K562 (cell line): Measurements from ENCODE around the gene LAMA3. TPM values are rescaled to one million over a fixed set of nuclear protein-coding genes. Genes with fewer than 3 reads are reported as not detected.

Source experiments
- ATAC-seq: fragments of 200-7000 bp; cut with Tn5 transposase; 3 replicates; pipeline ENCODE4 v1.9.1; 2020; ENCODE audit warnings: moderate library complexity
- BruUV-seq: library from RNA; stranded (reverse); fragments of 400-500 nt; replicated peaks from 2 replicates; lab custom pipeline; 2021; lab: Mats Ljungman, UMichigan
- CTCF ChIA-PET: fragments of 300-600 bp; formaldehyde crosslinking; extraction: SDS; loops from one replicate; lab custom pipeline; 2021; ENCODE audit warnings: low intra/inter-chr PET ratio; lab: Yijun Ruan, JAX
- POLR2A ChIA-PET: fragments of 300-600, 350-650 bp; sonication (Branson Sonifier 250); formaldehyde crosslinking; extraction: SDS; loops from one replicate; lab custom pipeline; 2021; ENCODE audit warnings: antibody characterized with exemption, inconsistent platforms; lab: Yijun Ruan, JAX
- DNase-seq, 4 experiments: peaks; one replicate each; pipeline versions ENCODE4 v3.0.0 to v3.0.0-alpha.2; 2011 to 2018; ENCODE audit warnings: low spot score in 3 of 4, mixed read lengths in 3 of 4; ENCODE audit errors: extremely low read depth in 1 of 4
- FAIRE-seq: peaks from 2 replicates; lab custom pipeline; 2011; peaks lifted over from hg19 to GRCh38; lab: Jason Lieb, UNC
- H2AFZ ChIP-seq: 2 replicates; pipeline ENCODE4 v1.6.0; 2011; ENCODE audit warnings: low read depth, low read length, control low read depth, inconsistent platforms
- H3K27ac ChIP-seq: fragments of 200-600 bp; 3 replicates; pipeline ENCODE4 v1.8.0; 2011; ENCODE audit warnings: low read depth, mild to moderate bottlenecking, control low read depth, inconsistent platforms, low read length, moderate library complexity, mixed read lengths; ENCODE audit errors: extremely low read depth
- H3K27me3 ChIP-seq, 2 experiments: fragments of 300-600 bp in 1 of 2; 2 replicates in 1 of 2; 3 replicates in 1 of 2; pipeline versions ENCODE4 v1.6.0 to v1.8.0; 2011; ENCODE audit warnings: inconsistent platforms in 2 of 2, low read length in 2 of 2, mild to moderate bottlenecking in 1 of 2, mixed read lengths in 1 of 2, moderate library complexity in 1 of 2; ENCODE audit not compliant: control insufficient read depth in 2 of 2, insufficient read depth in 2 of 2
- H3K36me3 ChIP-seq: fragments of 300-600 bp; 3 replicates; pipeline ENCODE4 v1.8.0; 2011; ENCODE audit warnings: mild to moderate bottlenecking, low read length, inconsistent platforms; ENCODE audit not compliant: control insufficient read depth, insufficient read depth
- H3K4me1 ChIP-seq, 2 experiments: fragments of 200-600 bp in 1 of 2; replicated peaks in 1 of 2; 2 replicates in 1 of 2; 3 replicates in 1 of 2; pipeline versions ENCODE4 v1.5.1 to v1.8.0; 2011; ENCODE audit warnings: inconsistent platforms in 2 of 2, low read length in 2 of 2, mild to moderate bottlenecking in 1 of 2, mixed read lengths in 1 of 2, moderate library complexity in 1 of 2; ENCODE audit not compliant: control insufficient read depth in 2 of 2, insufficient read depth in 2 of 2
- H3K4me2 ChIP-seq: 2 replicates; pipeline ENCODE4 v1.6.1; 2011; ENCODE audit warnings: low read length, control low read depth, inconsistent platforms, mixed read lengths; ENCODE audit not compliant: insufficient read depth
- H3K4me3 ChIP-seq: fragments of 200-600 bp; sonication (generic), shearing (Covaris generic); 2 replicates; pipeline ENCODE4 v1.5.1; 2016; ENCODE audit warnings: control low read depth, inconsistent platforms
- H3K79me2 ChIP-seq: fragments of 200-600 bp; 3 replicates; pipeline ENCODE4 v1.8.0; 2011; ENCODE audit warnings: low read length, inconsistent platforms; ENCODE audit not compliant: control insufficient read depth, insufficient read depth
- H3K9ac ChIP-seq, 2 experiments: 2 replicates each; pipeline versions ENCODE4 v1.6.0 to v1.6.1; 2011; ENCODE audit warnings: low read depth in 2 of 2, low read length in 2 of 2, control low read depth in 1 of 2, inconsistent platforms in 1 of 2, mild to moderate bottlenecking in 1 of 2, mixed read lengths in 1 of 2; ENCODE audit not compliant: insufficient read depth in 1 of 2
- H3K9me1 ChIP-seq: one replicate; pipeline ENCODE4 v1.6.0; 2011; ENCODE audit warnings: inconsistent platforms, mild to moderate bottlenecking, low read length, moderate library complexity; ENCODE audit not compliant: control insufficient read depth, insufficient read depth
- H3K9me3 ChIP-seq: replicated peaks from 2 replicates; pipeline ENCODE4 v1.5.1; 2011; ENCODE audit warnings: low read depth, low read length, inconsistent platforms; ENCODE audit not compliant: control insufficient read depth, insufficient read depth
- H4K20me1 ChIP-seq: replicated peaks from 2 replicates; pipeline ENCODE4 v1.6.1; 2011; ENCODE audit warnings: low read length, inconsistent platforms, mixed read lengths; ENCODE audit not compliant: control insufficient read depth, insufficient read depth
- ATF2 ChIP-seq: sonication (generic); formaldehyde crosslinking; IDR thresholded peaks from 2 replicates; pipeline ENCODE4 v1.8.1; 2022; ENCODE audit warnings: missing genetic modification reagents
- CBX2 ChIP-seq: fragments of 200-600 bp; sonication (generic); IDR thresholded peaks from one replicate; pipeline ENCODE4 v1.6.1; 2012; ENCODE audit warnings: mild to moderate bottlenecking, low read length, inconsistent platforms; ENCODE audit not compliant: insufficient read depth, poor library complexity, severe bottlenecking
- ELF1 ChIP-seq: fragments of 200-800 bp; sonication (Bioruptor generic); IDR thresholded peaks from 2 replicates; pipeline ENCODE4 v1.6.1; 2016; ENCODE audit warnings: missing genetic modification characterization, missing compliant biosample characterization
- FOXJ3 ChIP-seq: sonication (generic); formaldehyde crosslinking; IDR thresholded peaks from 2 replicates; pipeline ENCODE4 v1.4.0; 2020; ENCODE audit warnings: mild to moderate bottlenecking, missing genetic modification reagents
- FUS ChIP-seq: fragments of 200-400 bp; formaldehyde crosslinking; optimal IDR thresholded peaks from 2 replicates; pipeline ENCODE3; 2017; ENCODE audit warnings: low read depth, low read length
- GABPB2 ChIP-seq: fragments of 250-450 bp; sonication (Bioruptor Pico); conservative IDR thresholded peaks from 2 replicates; pipeline ENCODE4 v1.5.1; 2021; ENCODE audit warnings: mild to moderate bottlenecking
- ID3 ChIP-seq, 2 experiments: fragments of 250-450 bp in 1 of 2; fragments of 450-650 bp in 1 of 2; sonication (Bioruptor Pico) in 1 of 2; IDR thresholded peaks; 2 replicates each; pipeline versions ENCODE4 v1.6.1 to v1.8.0; 2016 to 2021; ENCODE audit warnings: mild to moderate bottlenecking in 2 of 2, moderate library complexity in 2 of 2, missing compliant biosample characterization in 1 of 2, missing genetic modification characterization in 1 of 2
- IFI16 ChIP-seq: fragments of 250-450 bp; sonication (Bioruptor Pico); IDR thresholded peaks from 2 replicates; pipeline ENCODE4 v2.1.2; 2022; ENCODE audit warnings: mild to moderate bottlenecking, inconsistent platforms
- LEF1 ChIP-seq: fragments of 450-650 bp; IDR thresholded peaks from 2 replicates; pipeline ENCODE4 v1.6.1; 2016; ENCODE audit warnings: mild to moderate bottlenecking
- NCOA1 ChIP-seq: fragments of 450-650 bp; IDR thresholded peaks from 2 replicates; pipeline ENCODE4 v1.6.1; 2016; ENCODE audit warnings: low read depth
- PTBP1 ChIP-seq: fragments of 200-400 bp; formaldehyde crosslinking; IDR thresholded peaks from 2 replicates; pipeline ENCODE4 v1.6.1; 2017; ENCODE audit warnings: low read depth, low read length
- RBM15 ChIP-seq: fragments of 200-400 bp; formaldehyde crosslinking; IDR thresholded peaks from 2 replicates; pipeline ENCODE4 v1.6.1; 2018; ENCODE audit warnings: mild to moderate bottlenecking, low read length, moderate library complexity; ENCODE audit not compliant: insufficient read depth
- ZBTB17 ChIP-seq: fragments of 450-650 bp; formaldehyde crosslinking; IDR thresholded peaks from 2 replicates; pipeline ENCODE4 v1.4.0; 2020; ENCODE audit warnings: mild to moderate bottlenecking
- ZBTB49 ChIP-seq: sonication (generic); formaldehyde crosslinking; IDR thresholded peaks from 2 replicates; pipeline ENCODE4 v1.8.0; 2022; ENCODE audit warnings: missing genetic modification reagents, mild to moderate bottlenecking, borderline replicate concordance
- ZC3H4 ChIP-seq: sonication (generic); formaldehyde crosslinking; IDR thresholded peaks from 2 replicates; pipeline ENCODE4 v1.9.0; 2021; ENCODE audit warnings: missing genetic modification reagents, borderline replicate concordance
- ZC3H8 ChIP-seq: fragments of 450-650 bp; IDR thresholded peaks from 2 replicates; pipeline ENCODE4 v1.6.1; 2017
- ZKSCAN3 ChIP-seq: fragments of 250-450 bp; sonication (Bioruptor Pico); IDR thresholded peaks from 2 replicates; pipeline ENCODE4 v1.4.0; 2020
- ZNF140 ChIP-seq: fragments of 250-450 bp; sonication (Bioruptor Pico); IDR thresholded peaks from 2 replicates; pipeline ENCODE4 v1.8.0; 2021; ENCODE audit warnings: moderate library complexity, mild to moderate bottlenecking, inconsistent platforms
- ZNF175 ChIP-seq: fragments of 200-800 bp; sonication (Bioruptor generic); IDR thresholded peaks from 2 replicates; pipeline ENCODE4 v1.6.1; 2016; ENCODE audit warnings: low read depth, mild to moderate bottlenecking, missing genetic modification characterization, missing compliant biosample characterization
- WGBS: fragments of 100-300 bp; shearing (Covaris generic); methylation state at CpG from one replicate; pipeline ENCODE4 v1.1.6; 2016; ENCODE audit warnings: low coverage, mixed read lengths; ENCODE audit not compliant: insufficient coverage; ENCODE audit errors: missing lambda C conversion rate; 5-methylcytosine and 5-hydroxymethylcytosine counted together
- in situ Hi-C: fragments of 300-500 bp; cut with MboI; formaldehyde crosslinking; loops from 4 replicates; pipeline ENCODE4 v1.15.0; 2018; ENCODE audit warnings: inconsistent platforms, mixed read lengths
- intact Hi-C: fragments of 100-400 bp; cut with micrococcal nuclease; formaldehyde crosslinking; loops from 2 replicates; pipeline ENCODE4 v1.14.2; 2022
- polyA plus RNA-seq, 8 experiments: library from polyadenylated mRNA; depleted of rRNA in 4 of 8; stranded (reverse) in 5 of 8; unstranded in 3 of 8; fragments of >200 nt; fragmentation: Nextera tagmentation in 2 of 8; fragmentation: Illumina TruSeq in 1 of 8; extraction: Ambion mirVana in 2 of 8; extraction: Trizol in 1 of 8; gene quantifications; 2 replicates each; pipeline versions ENCODE4 v1.2.1 to v1.2.3, GENCODE V29; 2011 to 2014; ENCODE audit warnings: inconsistent platforms in 1 of 8, missing spikeins in 1 of 8
- total RNA-seq, 7 experiments: library from RNA; depleted of rRNA in 6 of 7; stranded (reverse); fragments of >200 nt in 6 of 7; fragmentation: Illumina TruSeq in 2 of 7; extraction: Trizol in 2 of 7; gene quantifications; 2 replicates each; pipeline versions ENCODE4 v1.2.1 to v1.2.3, GENCODE V29; 2011 to 2021; ENCODE audit warnings: low replicate concordance in 1 of 7
- TF ChIP-seq, protein P1 (sequence below): fragments of 250-450 bp; sonication (Bioruptor Pico); IDR thresholded peaks from 2 replicates; pipeline ENCODE4 v1.8.0; 2022; ENCODE audit warnings: moderate library complexity, mild to moderate bottlenecking, inconsistent platforms

LAMA3 gene
- total and polyA plus RNA-seq, 9 of the 15 experiments (the other 6 are each of a cell fraction or from before 2014, with no cell fraction given) = 0.07 TPM; not detected in 8

DNA sequence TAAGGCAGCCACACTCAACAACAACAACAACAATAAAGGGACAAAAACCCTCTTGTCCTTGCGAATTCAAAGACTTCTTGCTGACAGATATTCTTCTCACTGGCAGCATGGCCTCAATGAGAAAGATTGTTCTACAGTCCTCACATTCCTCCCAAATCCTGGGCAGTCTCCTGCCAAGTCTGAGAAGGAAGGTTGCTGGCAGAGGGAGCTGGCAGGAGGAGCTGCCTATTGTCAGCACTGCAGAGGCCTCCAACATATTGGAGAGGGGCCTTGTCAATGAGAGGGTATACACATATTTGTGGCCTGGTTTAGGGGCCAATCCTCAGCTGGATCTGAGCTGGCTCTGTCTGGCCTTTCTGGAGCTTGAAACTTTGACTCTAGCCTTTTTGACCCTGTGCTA is 63.5 kb downstream of the LAMA3 start:
- no peak for ATAC-seq
- H3K9me1 ChIP-seq = no peaks in the 10 kb centered on the region
- no peak overlapping the region for H3K4me2 ChIP-seq
- POLR2A ChIA-PET = no interaction called here
- H3K79me2 ChIP-seq = no peaks in the 10 kb centered on the region
- FAIRE-seq = no peak
- no TSS peak for BruUV-seq
- no peak overlapping the region for H2AFZ ChIP-seq
- TF ChIP-seq ZNF140 (CRISPR knock-in tag) (no peak), ZBTB17 (CRISPR knock-in tag) (no peak), ID3 (CRISPR knock-in tag; IDR thresholded peaks at IDR 0.05) (no peak), ID3 (tag; IDR thresholded peaks at IDR 0.05) (no peak), ZNF175 (CRISPR knock-in tag) (no peak), CBX2 (no peak), ZC3H4 (CRISPR knock-in tag) (no peak), IFI16 (no peak), NCOA1 (no peak), PTBP1 (no peak), ZBTB49 (CRISPR knock-in tag) (no peak), ELF1 (tag) (no peak), FOXJ3 (CRISPR knock-in tag) (no peak), ZC3H8 (no peak), LEF1 (no peak), FUS (no peak), GABPB2 (CRISPR knock-in tag) (no peak), ATF2 (CRISPR knock-in tag) (no peak), ZKSCAN3 (CRISPR knock-in tag) (no peak), RBM15 (no peak)
- TF ChIP-seq, protein P1, sequence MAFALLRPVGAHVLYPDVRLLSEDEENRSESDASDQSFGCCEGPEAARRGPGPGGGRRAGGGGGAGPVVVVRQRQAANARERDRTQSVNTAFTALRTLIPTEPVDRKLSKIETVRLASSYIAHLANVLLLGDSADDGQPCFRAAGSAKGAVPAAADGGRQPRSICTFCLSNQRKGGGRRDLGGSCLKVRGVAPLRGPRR = no peak
- TF ChIP-seq, all 486 proteins: peak for 0
- H3K36me3 ChIP-seq = no peaks in the 10 kb centered on the region
- H3K4me3 ChIP-seq = no peak overlapping the region
- peaks cover 0 to 4% of the 10 kb centered on the region in 2 experiments; a peak in 2 of 5 replicates for H3K4me1 ChIP-seq
- no peaks in the 10 kb centered on the region for H4K20me1 ChIP-seq
- H3K9me3 ChIP-seq = no peaks in the 10 kb centered on the region
- CTCF ChIA-PET = no interaction called here
- in situ Hi-C loops = no loop called here
- peaks cover 1 to 4% of the 10 kb centered on the region in 2 experiments; a peak in 3 of 5 replicates for H3K27me3 ChIP-seq
- 0% methylated on average over 1 of the region's 1 CpG for WGBS
- no peak for DNase-seq
- no peak overlapping the region for H3K9ac ChIP-seq
- H3K27ac ChIP-seq = no peak overlapping the region
- intact Hi-C loops = no loop called here
